HCT116 (cell line): ENCODE data around the gene TMEM121. TPM values are rescaled to one million over a fixed set of nuclear protein-coding genes. Genes with fewer than 3 reads are reported as not detected.

Experiments
- ATAC-seq: fragments of 200-7000 bp; cut with Tn5 transposase; 2 replicates; pipeline ENCODE4 v1.9.1; 2020; ENCODE audit warnings: mild to moderate bottlenecking, moderate library complexity
- BruUV-seq: library from RNA; stranded (reverse); fragments of 400-500 nt; replicated peaks from 2 replicates; lab custom pipeline; 2021; lab: Mats Ljungman, UMichigan
- CTCF ChIA-PET: fragments of 300-600 bp; sonication (Branson Sonifier 250); formaldehyde crosslinking; loops from one replicate; lab custom pipeline; 2021; ENCODE audit warnings: antibody characterized with exemption; lab: Charles Lee
- POLR2A ChIA-PET: fragments of 300-600, 350-600 bp; sonication (Branson Sonifier 250); formaldehyde crosslinking; loops from one replicate; lab custom pipeline; 2021; ENCODE audit warnings: antibody characterized with exemption; lab: Charles Lee
- RAD21 ChIA-PET, 2 experiments: fragments of 300-600 bp; sonication (Branson Sonifier 250); formaldehyde crosslinking; loops; one replicate each; lab custom pipeline; 2023; ENCODE audit warnings: low total read pairs in 2 of 2; ENCODE audit not compliant: uncharacterized antibody in 2 of 2, unreplicated experiment in 2 of 2, low non-redundant PET in 1 of 2; lab: Charles Lee
- DNase-seq: peaks from one replicate; pipeline ENCODE4 v3.0.0-alpha.2; 2010; ENCODE audit warnings: low read depth, low spot score
- H2AFZ ChIP-seq: fragments of 200-600 bp; shearing (Covaris generic), sonication (generic); 2 replicates; pipeline ENCODE4 v1.6.1; 2017; ENCODE audit warnings: low read depth, mixed run types, mixed read lengths, antibody characterized with exemption, low read length; ENCODE audit not compliant: poor library complexity, severe bottlenecking
- H3K27ac ChIP-seq: 2 replicates; pipeline ENCODE4 v1.5.1; 2012; ENCODE audit warnings: low read depth, low read length
- H3K27me3 ChIP-seq: fragments of 200-600 bp; sonication (generic); 2 replicates; pipeline ENCODE4 v1.6.1; 2016; ENCODE audit warnings: mixed run types, low read length, mixed read lengths; ENCODE audit not compliant: insufficient read depth
- H3K36me3 ChIP-seq, 2 experiments: fragments of 200-500 bp in 1 of 2; fragments of 200-600 bp in 1 of 2; sonication (Bioruptor generic) in 1 of 2; sonication (generic) in 1 of 2; 2 replicates each; pipeline versions ENCODE4 v1.5.1 to v1.6.1; 2014 to 2016; ENCODE audit warnings: low read length in 2 of 2, inconsistent platforms in 1 of 2, mixed read lengths in 1 of 2, mixed run types in 1 of 2; ENCODE audit not compliant: insufficient read depth in 2 of 2, control insufficient read depth in 1 of 2
- H3K4me1 ChIP-seq, 2 experiments: fragments of 200-600 bp in 1 of 2; sonication (generic) in 1 of 2; 2 replicates each; pipeline versions ENCODE4 v1.5.1 to v1.6.1; 2012 to 2017; ENCODE audit warnings: low read length in 2 of 2, inconsistent platforms in 1 of 2, mild to moderate bottlenecking in 1 of 2, mixed read lengths in 1 of 2, mixed run types in 1 of 2, moderate library complexity in 1 of 2; ENCODE audit not compliant: insufficient read depth in 2 of 2, control insufficient read depth in 1 of 2
- H3K4me2 ChIP-seq: fragments of 200-600 bp; sonication (generic); 2 replicates; pipeline ENCODE4 v1.6.1; 2017; ENCODE audit warnings: mixed run types, low read length, mixed read lengths
- H3K4me3 ChIP-seq, 2 experiments: fragments of 200-600 bp in 1 of 2; sonication (generic) in 1 of 2; replicated peaks in 1 of 2; 2 replicates each; pipeline ENCODE4 v1.5.1; 2011 to 2016; ENCODE audit warnings: low read length in 2 of 2, control low read depth in 1 of 2, low read depth in 1 of 2, mild to moderate bottlenecking in 1 of 2, mixed read lengths in 1 of 2, mixed run types in 1 of 2
- H3K79me2 ChIP-seq: fragments of 200-600 bp; sonication (generic); 2 replicates; pipeline ENCODE4 v1.6.1; 2017; ENCODE audit warnings: mild to moderate bottlenecking, mixed run types, low read length, moderate library complexity, mixed read lengths; ENCODE audit not compliant: insufficient read depth
- H3K9ac ChIP-seq: fragments of 200-600 bp; sonication (generic); 2 replicates; pipeline ENCODE4 v1.6.1; 2016; ENCODE audit warnings: low read length, mixed read lengths
- H3K9me2 ChIP-seq: fragments of 200-600 bp; sonication (generic), shearing (Covaris generic); 2 replicates; pipeline ENCODE4 v1.6.1; 2017; ENCODE audit warnings: mixed run types, mild to moderate bottlenecking, moderate library complexity; ENCODE audit not compliant: insufficient read depth
- H3K9me3 ChIP-seq, 2 experiments: fragments of 200-500 bp in 1 of 2; fragments of 200-600 bp in 1 of 2; sonication (Bioruptor generic) in 1 of 2; sonication (generic) in 1 of 2; 2 replicates each; pipeline ENCODE4 v1.6.1; 2014 to 2017; ENCODE audit warnings: low read length in 2 of 2, mixed read lengths in 2 of 2, inconsistent platforms in 1 of 2, low read depth in 1 of 2, mild to moderate bottlenecking in 1 of 2, mixed run types in 1 of 2, moderate library complexity in 1 of 2; ENCODE audit not compliant: control insufficient read depth in 1 of 2, insufficient read depth in 1 of 2
- H4K20me1 ChIP-seq: fragments of 200-600 bp; sonication (generic), shearing (Covaris generic); 2 replicates; pipeline ENCODE4 v1.6.1; 2017; ENCODE audit warnings: mixed run types, mild to moderate bottlenecking, moderate library complexity; ENCODE audit not compliant: insufficient read depth
- ATF3 ChIP-seq: IDR thresholded peaks from 2 replicates; pipeline ENCODE4 v1.6.1; 2012
- CTCF ChIP-seq, 3 experiments: fragments of 200-600 bp in 1 of 3; sonication (generic) in 1 of 3; IDR thresholded peaks in 2 of 3; conservative IDR thresholded peaks in 1 of 3; 2 replicates each; pipeline ENCODE4 v1.5.1; 2012 to 2017; ENCODE audit warnings: low read depth in 2 of 3, low read length in 2 of 3, antibody characterized with exemption in 1 of 3, borderline replicate concordance in 1 of 3, control low read depth in 1 of 3, mild to moderate bottlenecking in 1 of 3, mixed read lengths in 1 of 3, mixed run types in 1 of 3, moderate library complexity in 1 of 3; ENCODE audit not compliant: insufficient read depth in 1 of 3
- EZH2phosphoT487 ChIP-seq: fragments of 200-600 bp; IDR thresholded peaks from 2 replicates; pipeline ENCODE4 v1.6.1; 2018; ENCODE audit warnings: antibody characterized with exemption, borderline replicate concordance
- RAD21 ChIP-seq: IDR thresholded peaks from 2 replicates; pipeline ENCODE4 v1.6.1; 2012; ENCODE audit warnings: low read depth, mild to moderate bottlenecking
- REST ChIP-seq: IDR thresholded peaks from 2 replicates; pipeline ENCODE4 v1.6.1; 2012; ENCODE audit warnings: low read depth
- SRF ChIP-seq: IDR thresholded peaks from 2 replicates; pipeline ENCODE4 v1.6.1; 2012; ENCODE audit warnings: low read depth
- TCF7L2 ChIP-seq: IDR thresholded peaks from 2 replicates; pipeline ENCODE4 v1.7.0; 2011; ENCODE audit warnings: borderline replicate concordance, inconsistent platforms; ENCODE audit not compliant: insufficient read depth, insufficient read length; ENCODE audit errors: extremely low read depth
- YY1 ChIP-seq: IDR thresholded peaks from 2 replicates; pipeline ENCODE4 v1.6.1; 2011; ENCODE audit warnings: low read length, low read depth, moderate library complexity, mild to moderate bottlenecking; ENCODE audit not compliant: insufficient replicate concordance; ENCODE audit errors: extremely low read depth
- ZFX ChIP-seq: fragments of 450-650 bp; IDR thresholded peaks from 2 replicates; pipeline ENCODE4 v1.6.1; 2017
- ZNF274 ChIP-seq: fragments of 200-500 bp; sonication (Bioruptor generic); IDR thresholded peaks from 2 replicates; pipeline ENCODE4 v1.6.1; 2014; ENCODE audit warnings: mild to moderate bottlenecking, low read depth, low read length, inconsistent platforms
- intact Hi-C: fragments of 100-400 bp; cut with micrococcal nuclease; formaldehyde crosslinking; loops from 2 replicates; pipeline ENCODE4 v1.10.0; 2022
- total RNA-seq: library from RNA; stranded (reverse); gene quantifications from one replicate; pipeline ENCODE4 v1.2.1, GENCODE V29; 2021; ENCODE audit not compliant: unreplicated experiment

Gene TMEM121
- total RNA-seq, 1 experiment from 2014 or later = 5.5 TPM

- BruUV-seq = no TSS peak
- ChIA-PET POLR2A (no interaction called here), RAD21 (no interaction called here), CTCF (no interaction called here)
- H3K79me2 ChIP-seq = no peaks in the 10 kb centered on the region
- H3K9me2 ChIP-seq = no peaks in the 10 kb centered on the region
- no peaks in the 10 kb centered on the region for H4K20me1 ChIP-seq
- H3K4me1 ChIP-seq = peaks cover 28 to 51% of the 10 kb centered on the region in 2 experiments
- ATAC-seq = no peak
- TF ChIP-seq ATF3 (no peak), ZFX (no peak)
- H3K9ac ChIP-seq = no peak overlapping the region
- no peaks in the 10 kb centered on the region for H3K36me3 ChIP-seq
- intact Hi-C loops = no loop called here
- no peaks in the 10 kb centered on the region for H3K9me3 ChIP-seq
- no peak overlapping the region for H3K4me2 ChIP-seq
- no peak overlapping the region for H3K4me3 ChIP-seq
- no peak for DNase-seq
- no peak overlapping the region for H2AFZ ChIP-seq
- H3K27me3 ChIP-seq = no peaks in the 10 kb centered on the region
- H3K27ac ChIP-seq = peak overlapping the region; percentile 17; the same call in 1 of the 2 replicates
Measured at GRCh38 chr14:105476831-105477659, 49.3 kb upstream of the TMEM121 start.

- intact Hi-C loops = no loop called here
- Histone ChIP-seq H3K27me3 (no peaks in the 10 kb centered on the region), H3K9me2 (no peaks in the 10 kb centered on the region), H3K4me1 (peaks cover 31 to 55% of the 10 kb centered on the region in 2 experiments), H2AFZ (no peak overlapping the region), H3K79me2 (no peaks in the 10 kb centered on the region), H3K36me3 (no peaks in the 10 kb centered on the region), H3K9ac (no peak overlapping the region), H3K4me3 (no peak overlapping the region), H3K27ac (no peak overlapping the region), H4K20me1 (no peaks in the 10 kb centered on the region), H3K9me3 (no peaks in the 10 kb centered on the region), H3K4me2 (no peak overlapping the region)
- no peak for DNase-seq
- CTCF ChIA-PET = no interaction called here
- RAD21 ChIA-PET = no interaction called here
- POLR2A ChIA-PET = no interaction called here
- ATAC-seq = no peak
- BruUV-seq = no TSS peak
- TF ChIP-seq SRF (no peak), ZNF274 (no peak), EZH2phosphoT487 (no peak), TCF7L2 (no peak), RAD21 (no peak), REST (no peak), CTCF (IDR thresholded peaks at IDR 0.05 in 2 of 3, conservative IDR thresholded peaks at IDR 0.05 in 1 of 3; ENCODE audit: borderline replicate concordance in 1 of 3, insufficient read depth in 1 of 3, low read depth in 2 of 3, low read length in 2 of 3) (no peak), ZFX (no peak), YY1 (no peak)
Measured at GRCh38 chr14:105477660-105478397, 48.6 kb upstream of the TMEM121 start.
